GM06990 (cell line): ENCODE results near the gene LIMK2.
"Not testable (repeated sequence)": the region's sequence is repeated elsewhere in the genome, so short reads cannot be mapped to it uniquely, and the experiment has no call there.

ENCODE experiments used
- DNase-seq: peaks from one replicate; pipeline ENCODE4 v3.0.0-alpha.2; 2011; ENCODE audit not compliant: insufficient read length; ENCODE audit errors: extremely low read depth
- H3K27me3 ChIP-seq: replicated peaks from 2 replicates; pipeline ENCODE4 v1.6.0; 2011; ENCODE audit warnings: low read length; ENCODE audit not compliant: control insufficient read depth, insufficient read depth
- H3K36me3 ChIP-seq: 2 replicates; pipeline ENCODE4 v1.5.1; 2011; ENCODE audit warnings: low read length; ENCODE audit not compliant: control insufficient read depth, insufficient read depth
- H3K4me3 ChIP-seq: replicated peaks from 2 replicates; pipeline ENCODE4 v1.5.1; 2011; ENCODE audit warnings: low read depth, mild to moderate bottlenecking, control low read depth, low read length
- CTCF ChIP-seq: IDR thresholded peaks from 2 replicates; pipeline ENCODE4 v1.5.1; 2011; ENCODE audit warnings: low read length, control low read depth, mild to moderate bottlenecking, inconsistent platforms; ENCODE audit not compliant: insufficient read depth, poor library complexity, severe bottlenecking

Gene LIMK2

GRCh38 chr22:31221084-31221483 is 9.0 kb downstream of the LIMK2 start:
- H3K4me3 ChIP-seq = no peak overlapping the region
- H3K27me3 ChIP-seq = no peaks in the 10 kb centered on the region
- TF ChIP-seq CTCF = no peak
- H3K36me3 ChIP-seq = no peaks in the 10 kb centered on the region; the same call in none of the 2 replicates
- no peak for DNase-seq

GRCh38 chr22:31222736-31223135 is 10.6 kb downstream of the LIMK2 start:
- no peak for TF ChIP-seq CTCF
- no peaks in the 10 kb centered on the region; the same call in none of the 2 replicates for H3K36me3 ChIP-seq
- H3K4me3 ChIP-seq = no peak overlapping the region
- DNase-seq = no peak
- H3K27me3 ChIP-seq = no peaks in the 10 kb centered on the region

GRCh38 chr22:31223786-31224191 is 11.7 kb downstream of the LIMK2 start:
- no peaks in the 10 kb centered on the region; the same call in none of the 2 replicates for H3K36me3 ChIP-seq
- no peak for DNase-seq

GRCh38 chr22:31224691-31225090 is 12.6 kb downstream of the LIMK2 start:
- not testable (repeated sequence) for H3K27me3 ChIP-seq, H3K4me3 ChIP-seq, DNase-seq, H3K36me3 ChIP-seq

More at GRCh38 chr22:31223786-31224191, 11.7 kb downstream of the LIMK2 start:
- no peak for TF ChIP-seq CTCF
- no peaks in the 10 kb centered on the region for H3K27me3 ChIP-seq
- no peak overlapping the region for H3K4me3 ChIP-seq

- Histone ChIP-seq H3K4me3 (no peak overlapping the region), H3K36me3 (no peaks in the 10 kb centered on the region; the same call in 1 of the 2 replicates), H3K27me3 (no peaks in the 10 kb centered on the region)
- DNase-seq = no peak
- TF ChIP-seq CTCF = no peak
These were observed 15.1 kb downstream of the LIMK2 start for GRCh38 chr22:31227186-31227585.

GRCh38 chr22:31229402-31230079 is 17.4 kb downstream of the LIMK2 start:
- Histone ChIP-seq H3K27me3 (no peaks in the 10 kb centered on the region), H3K36me3 (peaks cover 2% of the 10 kb centered on the region; the same call in 1 of the 2 replicates), H3K4me3 (no peak overlapping the region)
- no peak for TF ChIP-seq CTCF
- no peak for DNase-seq
